Liver (tissue), 9 donors: Measurements from ENCODE around the gene VGLL4. TPM values are rescaled to one million over a fixed set of nuclear protein-coding genes. Genes with fewer than 3 reads are reported as not detected.

ENCODE experiments used
- DNase-seq: peaks from one replicate; pipeline ENCODE4 v3.0.0-alpha.2; 2017; ENCODE audit warnings: low spot score
- H3K27ac ChIP-seq, 2 donors: one replicate each; pipeline ENCODE4 v1.7.0; 2013; ENCODE audit warnings: inconsistent platforms in 2 of 2, low read length in 2 of 2, control low read depth in 1 of 2, low read depth in 1 of 2, mild to moderate bottlenecking in 1 of 2
- H3K27me3 ChIP-seq, 4 donors: one replicate each; pipeline versions ENCODE4 v1.6.1 to v1.7.0; 2013; ENCODE audit warnings: low read length in 3 of 4, inconsistent platforms in 1 of 4, mild to moderate bottlenecking in 1 of 4, moderate library complexity in 1 of 4; ENCODE audit not compliant: control insufficient read depth in 4 of 4, insufficient read depth in 4 of 4
- H3K36me3 ChIP-seq, 4 donors: one replicate each; pipeline versions ENCODE4 v1.6.1 to v1.7.0; 2013; ENCODE audit warnings: low read length in 3 of 4, mild to moderate bottlenecking in 3 of 4, low read depth in 1 of 4, moderate library complexity in 1 of 4; ENCODE audit not compliant: control insufficient read depth in 4 of 4, insufficient read depth in 3 of 4
- H3K4me1 ChIP-seq, 4 donors: one replicate each; pipeline versions ENCODE4 v1.6.1 to v1.7.0; 2013; ENCODE audit warnings: low read length in 3 of 4, mild to moderate bottlenecking in 3 of 4, moderate library complexity in 1 of 4; ENCODE audit not compliant: control insufficient read depth in 4 of 4, insufficient read depth in 4 of 4
- H3K4me3 ChIP-seq, 3 donors: one replicate each; pipeline versions ENCODE4 v1.6.1 to v1.7.0; 2013; ENCODE audit warnings: low read length in 3 of 3, control low read depth in 1 of 3, low read depth in 1 of 3, mild to moderate bottlenecking in 1 of 3
- H3K9ac ChIP-seq, 2 donors: one replicate each; pipeline ENCODE4 v1.7.0; 2013; ENCODE audit warnings: low read length in 2 of 2, mild to moderate bottlenecking in 2 of 2, moderate library complexity in 2 of 2, control low read depth in 1 of 2, low read depth in 1 of 2
- H3K9me3 ChIP-seq, 4 donors: one replicate each; pipeline versions ENCODE4 v1.6.1 to v1.7.0; 2013; ENCODE audit warnings: low read length in 3 of 4; ENCODE audit not compliant: control insufficient read depth in 4 of 4
- ATF3 ChIP-seq: IDR thresholded peaks from 2 replicates; pipeline ENCODE4 v1.6.1; 2016; ENCODE audit warnings: antibody characterized with exemption
- CTCF ChIP-seq: fragments of 150-350 bp; IDR thresholded peaks from 2 replicates; pipeline ENCODE4 v1.5.1; 2017; ENCODE audit warnings: improper control_type of control experiment, low read depth, low read length; ENCODE audit not compliant: missing input control
- FOXA1 ChIP-seq: IDR thresholded peaks from 2 replicates; pipeline ENCODE4 v1.6.1; 2016; ENCODE audit warnings: antibody characterized with exemption
- FOXA2 ChIP-seq: IDR thresholded peaks from 2 replicates; pipeline ENCODE4 v1.6.1; 2016; ENCODE audit warnings: antibody characterized with exemption
- GABPA ChIP-seq, 2 donors: IDR thresholded peaks in 1 of 2; conservative IDR thresholded peaks in 1 of 2; 2 replicates each; pipeline ENCODE4 v1.6.1; 2016; ENCODE audit warnings: antibody characterized with exemption in 2 of 2, mild to moderate bottlenecking in 1 of 2, moderate library complexity in 1 of 2
- HNF4A ChIP-seq, 2 donors: conservative IDR thresholded peaks; 2 replicates each; pipeline ENCODE4 v1.6.1; 2016; ENCODE audit warnings: antibody characterized with exemption in 2 of 2, mild to moderate bottlenecking in 2 of 2
- HNF4G ChIP-seq: IDR thresholded peaks from 2 replicates; pipeline ENCODE4 v1.6.1; 2016; ENCODE audit warnings: antibody characterized with exemption
- JUND ChIP-seq, 2 donors: IDR thresholded peaks; 2 replicates each; pipeline ENCODE4 v1.6.1; 2016; ENCODE audit warnings: antibody characterized with exemption in 2 of 2
- MAX ChIP-seq: IDR thresholded peaks from 2 replicates; pipeline ENCODE4 v1.6.1; 2016; ENCODE audit warnings: antibody characterized with exemption
- NR2F2 ChIP-seq: IDR thresholded peaks from 2 replicates; pipeline ENCODE4 v1.6.1; 2016; ENCODE audit warnings: antibody characterized with exemption
- SP1 ChIP-seq: IDR thresholded peaks from 2 replicates; pipeline ENCODE4 v1.6.1; 2018; ENCODE audit warnings: antibody characterized with exemption, mild to moderate bottlenecking
- TAF1 ChIP-seq: conservative IDR thresholded peaks from 2 replicates; pipeline ENCODE4 v1.6.1; 2016; ENCODE audit warnings: antibody characterized with exemption, mild to moderate bottlenecking
- YY1 ChIP-seq: IDR thresholded peaks from 2 replicates; pipeline ENCODE4 v1.6.1; 2016; ENCODE audit warnings: antibody characterized with exemption, mild to moderate bottlenecking
- ZBTB33 ChIP-seq: IDR thresholded peaks from 2 replicates; pipeline ENCODE4 v1.6.1; 2016; ENCODE audit warnings: antibody characterized with exemption
- WGBS: extraction: QIAGEN DNeasy Blood & Tissue Kit; methylation state at CpG from one replicate; pipeline ENCODE4 v1.1.7; 2013; 5-methylcytosine and 5-hydroxymethylcytosine counted together
- polyA plus RNA-seq, 2 donors: library from polyadenylated mRNA; stranded (reverse) in 1 of 2; unstranded in 1 of 2; fragments of 200-250 nt in 1 of 2; fragments of >200 nt in 1 of 2; fragmentation: Nextera tagmentation in 1 of 2; extraction: Ambion mirVana in 1 of 2; gene quantifications; one replicate each; pipeline versions ENCODE4 v1.2.1 to v1.2.3, GENCODE V29; 2013 to 2015
- total RNA-seq, 2 donors: library from RNA; depleted of rRNA; stranded (reverse); fragments of >200 nt; gene quantifications; one replicate each; pipeline ENCODE4 v1.2.3, GENCODE V29; 2014
- donor health status: healthy.
- donor health status: healthy.
- donor health status: healthy.
- donor health status: healthy.
- donor health status: healthy.

The VGLL4 gene
- total and polyA plus RNA-seq, 4 donors: 7.2 to 27.9 (median 13.0) TPM

GRCh38 chr3:11637901-11638458 lies 5.7 kb downstream of the VGLL4 start:
- no peak overlapping the region for H3K4me3 ChIP-seq
- 69% methylated on average over 11 of the region's 11 CpGs for WGBS
- no peak for TF ChIP-seq GABPA (IDR thresholded peaks at IDR 0.05 in 1 of 2, conservative IDR thresholded peaks at IDR 0.05 in 1 of 2)
- no peak for TF ChIP-seq SP1
- no peak for TF ChIP-seq FOXA2
- no peak for TF ChIP-seq ATF3
- no peak for TF ChIP-seq YY1
- TF ChIP-seq MAX: no peak
- no peak for TF ChIP-seq NR2F2
- TF ChIP-seq FOXA1: no peak
- no peak for TF ChIP-seq HNF4G
- TF ChIP-seq CTCF: no peak
- no peak for TF ChIP-seq TAF1
- TF ChIP-seq ZBTB33: no peak

GRCh38 chr3:11636394-11636770 lies 7.3 kb downstream of the VGLL4 start:
- no peak overlapping the region for H3K4me3 ChIP-seq
- no peak for TF ChIP-seq TAF1
- TF ChIP-seq ATF3: no peak
- TF ChIP-seq GABPA (IDR thresholded peaks at IDR 0.05 in 1 of 2, conservative IDR thresholded peaks at IDR 0.05 in 1 of 2): no peak
- no peak for TF ChIP-seq MAX
- TF ChIP-seq SP1: no peak
- no peak for TF ChIP-seq HNF4A (conservative IDR thresholded peaks at IDR 0.05)
- no peak for TF ChIP-seq CTCF
- TF ChIP-seq JUND (IDR thresholded peaks at IDR 0.05): no peak
- TF ChIP-seq FOXA1: no peak
- WGBS: 79% methylated on average over 3 of the region's 3 CpGs
- H3K36me3 ChIP-seq: no peaks in the 10 kb centered on the region
- H3K27ac ChIP-seq: no peak overlapping the region
- DNase-seq: no peak
- H3K27me3 ChIP-seq: no peaks in the 10 kb centered on the region
- H3K4me1 ChIP-seq: peaks cover 0 to 17% (median 8%) of the 10 kb centered on the region in 4 donors
- no peaks in the 10 kb centered on the region for H3K9me3 ChIP-seq
- no peak overlapping the region for H3K9ac ChIP-seq

More at GRCh38 chr3:11637901-11638458, 5.7 kb downstream of the VGLL4 start:
- DNase-seq: no peak
- H3K36me3 ChIP-seq: no peaks in the 10 kb centered on the region
- H3K4me1 ChIP-seq: peaks cover 0 to 20% (median 9%) of the 10 kb centered on the region in 4 donors
- no peak overlapping the region for H3K9ac ChIP-seq
- no peaks in the 10 kb centered on the region for H3K9me3 ChIP-seq
- no peak overlapping the region for H3K27ac ChIP-seq
- H3K27me3 ChIP-seq: no peaks in the 10 kb centered on the region
